Measurements from ENCODE around the gene CFAP97D1. TPM values are rescaled to one million over a fixed set of nuclear protein-coding genes. Genes with fewer than 3 reads are reported as not detected.

Gene CFAP97D1
- total RNA-seq, 1 donor from 2014 or later, result not detected

DNA sequence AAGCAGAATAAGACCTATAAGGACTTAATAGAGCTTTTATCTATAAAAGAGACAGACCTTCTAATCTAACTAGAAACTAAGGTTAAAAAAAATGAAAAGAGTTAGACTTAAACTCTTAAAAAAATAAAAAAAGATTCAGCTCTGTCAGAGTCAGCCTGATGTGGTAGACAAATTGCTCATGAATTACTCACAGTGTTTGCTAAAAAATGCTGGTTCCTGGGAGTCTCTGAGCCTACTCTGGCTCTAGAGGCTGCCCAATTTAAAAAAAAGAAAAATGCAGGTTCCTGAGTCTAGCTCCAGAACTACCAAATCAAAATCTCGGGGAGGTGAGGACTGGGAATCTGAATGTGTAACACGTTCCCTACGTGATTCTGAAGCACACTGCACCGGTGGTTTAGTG is 39.7 kb upstream of the CFAP97D1 start:
- Mint-ChIP-seq H3K27me3 (ENCODE audit: low read depth) (no peaks in the 10 kb centered on the region), H3K9me3 (no peaks in the 10 kb centered on the region), H3K4me3 (no peak overlapping the region), H3K4me1 (peaks cover 34% of the 10 kb centered on the region), H3K36me3 (no peaks in the 10 kb centered on the region), H3K27ac (no peak overlapping the region)
- no peak for TF ChIP-seq CTCF (IDR thresholded peaks at IDR 0.05; ENCODE audit: unreplicated experiment)
- DNase-seq (ENCODE audit: low spot score in 2 of 2, unreplicated experiment in 2 of 2), result no peak

DNA sequence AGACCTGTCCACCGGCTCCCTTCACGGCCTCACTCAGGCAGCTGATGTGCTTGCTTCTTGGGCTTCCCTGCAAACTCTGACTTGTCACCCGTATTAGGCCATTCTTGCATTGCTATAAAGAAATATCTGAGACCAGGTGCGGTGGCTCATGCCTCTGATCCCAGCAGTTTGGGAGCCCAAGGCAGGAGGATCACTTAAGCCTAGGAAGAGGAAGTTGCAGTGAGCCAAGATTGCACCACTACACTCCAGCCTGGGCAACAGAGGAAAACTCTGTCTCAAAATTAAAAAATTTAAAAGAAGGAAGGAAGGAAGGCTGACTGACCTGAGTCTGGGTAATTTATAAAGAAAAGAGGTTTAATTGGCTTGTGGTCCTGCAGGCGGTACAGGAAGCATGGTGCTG is 38.6 kb upstream of the CFAP97D1 start:
- Mint-ChIP-seq H3K9me3 (no peaks in the 10 kb centered on the region), H3K4me1 (peaks cover 45% of the 10 kb centered on the region), H3K4me3 (no peak overlapping the region), H3K36me3 (no peaks in the 10 kb centered on the region), H3K27ac (no peak overlapping the region), H3K27me3 (ENCODE audit: low read depth) (no peaks in the 10 kb centered on the region)
- no peak for DNase-seq (ENCODE audit: low spot score in 2 of 2, unreplicated experiment in 2 of 2)
- no peak for TF ChIP-seq CTCF (IDR thresholded peaks at IDR 0.05; ENCODE audit: unreplicated experiment)

DNA sequence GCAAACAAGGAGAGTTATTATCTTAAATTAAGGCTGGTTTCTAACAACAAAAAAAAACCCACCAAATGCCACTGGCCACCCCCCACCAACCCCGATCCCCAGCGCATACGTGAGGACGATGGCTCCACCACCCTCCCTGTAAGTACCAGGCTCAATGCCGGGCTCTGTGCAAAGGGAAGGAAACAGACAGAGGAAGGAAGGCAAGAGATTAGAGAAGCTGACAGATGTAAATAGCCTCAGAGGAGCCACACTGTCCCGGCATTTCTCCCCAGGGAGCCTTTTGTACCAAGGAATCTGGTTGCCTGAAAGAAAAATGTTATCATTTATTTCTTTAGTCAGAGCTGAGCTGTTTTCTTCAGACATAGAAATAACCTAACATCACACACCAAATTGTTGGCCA is 34.7 kb upstream of the CFAP97D1 start:
- Mint-ChIP-seq H3K9me3 (no peaks in the 10 kb centered on the region), H3K36me3 (no peaks in the 10 kb centered on the region), H3K4me1 (peaks cover 38% of the 10 kb centered on the region), H3K27me3 (ENCODE audit: low read depth) (no peaks in the 10 kb centered on the region), H3K27ac (peak overlapping the region; percentile 67), H3K4me3 (no peak overlapping the region)
- no peak for TF ChIP-seq CTCF (IDR thresholded peaks at IDR 0.05; ENCODE audit: unreplicated experiment)
- no peak for DNase-seq (ENCODE audit: low spot score in 2 of 2, unreplicated experiment in 2 of 2)

DNA sequence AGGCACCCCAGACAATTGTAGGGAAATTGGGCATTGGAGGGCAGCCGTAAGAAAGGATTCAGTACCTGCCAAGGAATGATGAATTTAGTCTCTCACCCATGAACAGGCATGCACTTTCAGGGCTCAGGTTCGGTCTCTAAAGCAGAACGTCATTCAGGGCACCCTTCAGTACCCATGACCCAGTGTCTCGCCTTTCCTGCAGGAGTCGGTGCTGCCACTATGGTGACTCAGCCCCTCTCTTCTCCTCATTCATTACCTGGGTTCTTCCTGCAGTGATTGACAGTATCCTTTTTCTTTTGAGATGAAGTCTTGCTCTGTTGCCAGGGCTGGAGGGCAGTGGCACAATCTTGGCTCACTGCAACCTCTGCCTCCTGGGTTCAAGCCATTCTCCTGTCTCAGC is 30.1 kb upstream of the CFAP97D1 start:
- Mint-ChIP-seq H3K27me3 (ENCODE audit: low read depth) (peaks cover 27% of the 10 kb centered on the region), H3K27ac (no peak overlapping the region), H3K9me3 (no peaks in the 10 kb centered on the region), H3K36me3 (no peaks in the 10 kb centered on the region), H3K4me1 (peaks cover 22% of the 10 kb centered on the region), H3K4me3 (no peak overlapping the region)
- DNase-seq (ENCODE audit: low spot score in 2 of 2, unreplicated experiment in 2 of 2), result no peak
- no peak for TF ChIP-seq CTCF (IDR thresholded peaks at IDR 0.05; ENCODE audit: unreplicated experiment)

DNA sequence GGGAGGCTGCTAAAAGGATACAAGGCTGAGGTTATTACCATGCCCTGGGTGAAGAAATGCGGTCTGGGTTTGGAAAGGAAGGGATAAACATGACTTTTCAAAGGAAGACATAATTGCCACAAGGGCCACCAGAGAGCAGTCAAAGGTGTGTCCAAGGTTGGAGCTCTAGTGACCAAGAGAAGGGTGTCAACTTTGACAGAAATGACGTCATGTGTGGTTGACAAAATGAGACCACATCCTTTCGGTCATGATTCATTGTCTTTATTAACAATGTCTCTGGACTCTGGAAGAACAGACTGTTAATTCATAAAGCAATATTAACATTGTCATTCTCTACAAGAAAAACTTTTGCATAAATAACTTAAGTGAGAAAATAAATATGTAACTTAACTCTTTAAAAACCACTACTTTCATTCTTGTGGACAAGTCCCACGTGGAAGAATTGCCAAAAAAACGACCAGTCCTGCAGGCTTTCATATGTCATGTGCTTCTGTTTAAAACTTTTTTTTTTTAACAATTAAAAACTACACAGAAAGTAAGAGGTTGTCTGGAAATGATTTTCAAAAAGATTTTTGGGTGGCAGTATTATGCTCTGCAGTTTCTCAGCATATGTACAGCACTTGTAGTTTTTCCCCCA is 26.6 kb upstream of the CFAP97D1 start:
- no peak overlapping the region for H3K27ac Mint-ChIP-seq
- H3K4me3 Mint-ChIP-seq, result no peak overlapping the region
- H3K9me3 Mint-ChIP-seq, result no peaks in the 10 kb centered on the region
- no peak for DNase-seq (ENCODE audit: low spot score in 2 of 2, unreplicated experiment in 2 of 2)
- H3K36me3 Mint-ChIP-seq, result no peaks in the 10 kb centered on the region
- H3K4me1 Mint-ChIP-seq, result peaks cover 7% of the 10 kb centered on the region
- peaks cover 55% of the 10 kb centered on the region for H3K27me3 Mint-ChIP-seq (ENCODE audit: low read depth)
- no peak for TF ChIP-seq CTCF (IDR thresholded peaks at IDR 0.05; ENCODE audit: unreplicated experiment)

DNA sequence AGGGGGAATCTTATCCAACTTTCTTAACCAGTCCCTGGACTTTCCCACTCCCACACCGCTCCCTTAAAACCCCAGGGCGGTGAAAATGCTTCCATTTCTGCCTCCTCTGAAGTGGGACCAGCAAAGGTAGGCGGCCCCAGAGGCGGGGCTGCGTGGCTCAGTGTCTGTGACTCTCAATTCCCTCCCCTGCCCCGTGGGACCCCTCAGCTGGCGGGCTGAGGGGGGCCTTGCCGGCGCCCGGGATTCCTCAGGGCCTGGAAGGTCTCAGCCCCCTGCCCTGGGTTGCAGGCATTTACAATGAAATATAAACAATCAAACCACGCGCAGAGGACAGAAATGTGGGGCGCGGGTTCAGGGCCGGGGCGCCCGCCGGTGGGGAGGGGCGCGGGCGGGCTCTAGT is 25.3 kb upstream of the CFAP97D1 start:
- no peak for DNase-seq (ENCODE audit: low spot score in 2 of 2, unreplicated experiment in 2 of 2)
- H3K27me3 Mint-ChIP-seq (ENCODE audit: low read depth), result peaks cover 55% of the 10 kb centered on the region
- no peak overlapping the region for H3K27ac Mint-ChIP-seq
- no peaks in the 10 kb centered on the region for H3K9me3 Mint-ChIP-seq
- H3K36me3 Mint-ChIP-seq, result no peaks in the 10 kb centered on the region
- no peak overlapping the region for H3K4me3 Mint-ChIP-seq
- no peak for TF ChIP-seq CTCF (IDR thresholded peaks at IDR 0.05; ENCODE audit: unreplicated experiment)
- H3K4me1 Mint-ChIP-seq, result peaks cover 21% of the 10 kb centered on the region

Data from mesothelial cell of epicardium (in vitro differentiated cells).